Stimulated activated naive CD8-positive, alpha-beta T cell treated with anti-CD3 and anti-CD28 coated beads, Interleukin-15, Interleukin-2, amounts not matched to agents 100 U/mL and 50 U/mL, for 24 hours (primary cell): Measurements from ENCODE around the gene C14orf180.
"Not testable (repeated sequence)": the region's sequence is repeated elsewhere in the genome, so short reads cannot be mapped to it uniquely, and the experiment has no call there.

Experiments used
- ATAC-seq: fragments of 150-1000 bp; cut with Tn5 transposase; one replicate; pipeline ENCODE4 v1.10.0; 2021
- DNase-seq: peaks from one replicate; pipeline ENCODE4 v3.0.0; 2021

Gene C14orf180

DNA sequence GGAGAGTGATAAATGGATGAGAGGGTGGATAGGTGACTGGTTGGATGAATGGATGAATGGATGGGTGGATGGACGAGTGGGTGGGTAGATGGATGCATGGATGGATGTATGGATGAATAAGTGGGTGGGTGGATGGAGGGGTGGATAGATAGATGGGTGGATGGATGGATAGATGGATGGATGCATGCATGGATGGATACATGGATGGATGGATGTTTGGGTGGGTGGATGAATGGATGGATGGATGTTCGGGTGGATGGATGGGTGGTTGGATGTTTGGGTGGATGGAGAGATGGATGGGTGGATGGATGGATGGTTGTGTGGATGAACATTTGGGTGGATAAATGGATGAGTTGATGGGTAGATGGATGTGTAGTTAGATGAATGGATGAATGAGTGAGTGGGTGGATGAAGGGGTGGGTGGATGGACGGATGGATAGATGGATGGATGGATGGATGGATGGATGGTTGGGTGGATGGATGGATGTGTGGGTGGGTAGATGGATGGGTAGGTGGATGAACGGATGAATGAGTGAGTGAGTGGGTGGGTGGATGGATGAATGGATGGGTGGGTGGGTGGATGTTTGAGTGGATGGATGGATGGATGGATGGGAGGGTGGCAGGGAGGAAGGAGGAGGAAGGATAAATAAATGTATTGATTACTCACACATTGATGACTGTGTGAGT is 34.7 kb downstream of the C14orf180 start:
- ATAC-seq (no peak), DNase-seq (no peak)

DNA sequence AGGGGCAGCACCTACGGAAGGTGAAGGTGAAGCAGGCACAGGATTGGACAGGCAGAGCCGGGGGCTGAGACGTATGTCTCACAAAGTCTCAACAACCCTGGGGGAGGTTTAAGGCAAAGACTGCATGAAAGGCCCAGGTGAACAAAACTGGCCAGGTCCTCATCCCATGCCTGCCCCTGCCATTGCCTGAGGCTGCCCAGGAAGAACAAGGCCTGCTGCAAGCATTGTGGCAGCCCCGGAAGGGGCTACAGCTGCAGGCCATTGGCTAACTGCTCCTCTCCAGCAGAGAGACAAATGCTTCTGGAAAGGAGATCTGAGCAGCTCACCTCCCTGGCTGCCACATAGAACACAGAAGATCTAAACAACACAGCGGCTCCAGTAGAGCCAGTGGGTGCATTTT is 45.4 kb downstream of the C14orf180 start:
- DNase-seq (no peak), ATAC-seq (no peak)

- DNase-seq (no peak), ATAC-seq (no peak)
These were observed 53.2 kb downstream of the C14orf180 start for GRCh38 chr14:104632781-104633180.

DNA sequence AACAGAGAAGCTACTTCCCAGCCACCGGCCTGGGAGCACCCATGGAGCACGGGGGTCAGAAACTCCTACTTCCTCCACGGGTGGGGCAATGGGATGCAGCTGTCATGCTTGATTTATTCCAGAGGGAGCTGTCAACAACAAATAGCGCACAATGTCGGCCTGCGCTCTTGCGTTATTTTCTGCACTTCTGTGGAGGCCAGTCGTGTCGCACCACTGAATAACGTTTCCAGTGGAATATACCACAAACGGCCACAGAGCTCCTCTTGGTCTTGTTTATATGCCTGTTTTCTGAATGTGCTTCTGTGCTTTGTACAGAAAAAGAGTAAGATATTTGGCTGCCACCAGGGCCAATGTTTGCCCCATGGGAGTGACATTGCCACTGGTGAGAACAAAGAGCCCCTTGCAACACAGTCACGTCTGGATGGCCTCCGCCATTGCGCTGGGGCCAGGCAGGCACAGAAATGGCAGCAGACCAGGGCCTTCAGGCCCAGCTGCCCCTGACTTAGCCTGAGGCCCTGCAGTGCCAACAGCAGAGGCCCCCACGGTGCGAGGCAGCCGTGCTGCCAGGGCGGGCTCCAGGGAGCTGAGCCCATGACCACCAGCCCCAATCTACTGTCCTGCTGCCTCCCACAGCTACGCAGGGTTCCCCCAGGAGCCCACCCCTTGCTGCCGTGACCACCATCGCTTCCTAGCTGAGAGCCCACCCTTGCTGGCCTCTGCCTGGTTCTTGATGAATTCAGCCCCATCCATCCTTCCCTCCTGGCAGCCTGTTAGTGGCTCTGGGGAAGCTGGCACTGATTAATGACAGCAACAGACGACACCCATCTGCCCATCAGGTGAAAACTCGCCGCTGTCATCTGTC is 53.9 kb downstream of the C14orf180 start:
- ATAC-seq (no peak), DNase-seq (no peak)

- peak; percentile 26 for ATAC-seq
These were observed 54.7 kb downstream of the C14orf180 start for GRCh38 chr14:104634138-104634760.

DNA sequence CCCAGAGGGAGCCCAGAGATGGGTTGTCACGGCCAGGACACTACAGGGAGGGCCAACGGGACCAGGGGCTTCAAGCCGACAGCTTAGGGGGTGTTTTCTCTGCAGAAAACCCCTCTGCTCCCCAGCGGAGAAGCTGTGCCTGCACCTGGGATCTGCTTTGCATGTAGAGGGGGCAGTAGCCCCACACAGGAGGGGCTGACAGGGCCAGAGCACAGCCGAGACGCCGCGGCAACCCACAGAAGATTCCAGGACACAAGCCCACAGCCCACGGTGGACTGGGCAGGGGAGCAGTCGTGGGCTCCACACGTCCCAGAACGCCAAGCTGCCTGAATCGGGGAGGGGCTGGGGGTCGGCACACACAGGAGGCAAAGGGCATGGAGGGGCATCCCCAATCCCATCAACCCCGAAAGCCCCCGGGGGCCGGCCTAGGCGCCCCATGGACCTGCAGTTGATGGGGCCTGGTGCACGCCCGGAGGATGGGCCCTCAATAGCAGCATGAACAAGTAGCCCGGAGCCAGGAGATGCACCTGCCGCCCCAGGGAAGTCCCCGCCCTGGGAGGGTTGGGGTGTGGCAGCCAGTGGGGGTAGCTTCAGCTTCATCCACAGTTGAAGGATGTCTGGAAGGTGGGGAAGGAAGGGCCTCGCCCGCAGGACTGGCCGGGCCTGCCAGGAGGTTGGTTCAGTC is 55.5 kb downstream of the C14orf180 start:
- ATAC-seq = no peak
- DNase-seq = no peak

More at GRCh38 chr14:104634138-104634760, 54.7 kb downstream of the C14orf180 start:
- no peak for DNase-seq

- ATAC-seq = no peak
- no peak for DNase-seq
These were observed 56.2 kb downstream of the C14orf180 start for GRCh38 chr14:104635717-104636116.

- ATAC-seq (no peak), DNase-seq (no peak)
These were observed 56.6 kb downstream of the C14orf180 start for GRCh38 chr14:104636131-104636530.

- DNase-seq, ATAC-seq: not testable (repeated sequence)
These were observed 57.4 kb downstream of the C14orf180 start for GRCh38 chr14:104636846-104637545.

DNA sequence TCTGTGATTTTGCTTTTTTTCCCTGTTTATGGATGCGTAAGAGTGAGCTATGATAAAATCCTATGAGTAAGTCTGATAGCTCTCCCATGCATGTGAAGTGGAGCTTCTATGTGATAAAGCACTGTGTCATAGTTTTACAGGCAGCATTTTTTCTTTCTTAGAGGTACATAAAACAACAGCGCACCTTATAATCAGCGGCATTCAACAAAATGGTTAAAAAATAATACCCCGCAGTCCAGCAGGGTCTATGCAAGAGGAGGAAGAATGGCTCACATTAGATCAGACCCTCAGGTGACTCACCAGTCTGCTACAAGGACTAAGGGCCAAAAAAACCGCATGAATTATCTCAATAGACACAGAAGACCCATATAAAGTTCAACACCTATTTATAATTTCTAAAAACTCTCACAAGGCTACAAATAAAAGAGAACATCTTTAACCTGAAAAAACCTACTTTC is 58.0 kb downstream of the C14orf180 start:
- no peak for DNase-seq
- ATAC-seq = no peak

- no peak for ATAC-seq
- no peak for DNase-seq
These were observed 58.6 kb downstream of the C14orf180 start for GRCh38 chr14:104638190-104638589.

DNA sequence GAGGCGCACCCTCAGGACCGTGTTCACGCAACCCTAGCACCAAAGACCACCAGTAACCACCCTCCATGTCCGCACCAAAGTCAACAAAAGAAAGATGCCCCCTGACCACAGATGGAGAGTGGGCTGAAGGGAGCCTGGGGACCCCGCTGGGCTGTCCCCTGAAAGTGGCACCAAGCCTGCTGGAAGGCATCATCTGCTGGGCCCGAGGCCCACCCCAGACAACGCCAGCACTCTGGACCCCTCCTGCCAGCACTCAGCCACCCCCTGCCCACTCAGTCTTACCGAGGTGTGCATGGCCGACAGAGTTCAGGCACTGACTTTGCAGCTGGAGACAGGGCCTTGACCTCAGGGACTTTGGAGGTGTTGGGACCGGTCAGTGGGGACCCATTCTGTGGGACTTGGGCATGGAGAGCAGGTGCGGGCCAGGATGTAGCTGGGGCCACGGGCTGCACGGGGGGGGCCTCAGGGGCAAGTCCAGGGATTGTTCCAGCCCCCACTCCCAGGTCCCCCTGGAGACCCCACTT is 59.4 kb downstream of the C14orf180 start:
- DNase-seq (no peak), ATAC-seq (no peak)

DNA sequence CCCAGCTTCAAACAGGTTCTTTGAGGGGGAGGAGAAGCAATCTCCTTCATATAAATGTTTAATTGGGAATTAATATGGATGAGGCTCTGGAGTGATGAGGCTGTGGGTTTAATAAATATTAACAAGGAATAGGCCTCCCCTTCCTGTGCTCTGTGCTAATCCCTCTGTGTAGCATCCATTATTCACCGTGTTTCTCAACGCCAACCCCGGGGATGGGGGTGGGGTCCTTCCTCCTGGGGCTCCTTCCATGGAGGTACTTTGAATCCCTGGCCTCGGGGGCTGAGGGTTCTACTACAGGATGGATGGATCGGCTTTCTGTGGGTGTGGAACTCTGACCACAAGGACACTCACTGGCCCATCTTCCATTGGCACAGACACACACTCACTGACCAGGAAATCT is 59.9 kb downstream of the C14orf180 start:
- no peak for ATAC-seq
- DNase-seq = no peak
